HFF-Myc (cell line): ENCODE results near the gene DNAJC3.

Source experiments
- DNase-seq: peaks from one replicate; pipeline ENCODE4 v3.0.0-alpha.2; 2011; ENCODE audit warnings: low read depth; ENCODE audit errors: extremely low read depth
- H3K4me3 ChIP-seq: replicated peaks from 2 replicates; pipeline ENCODE4 v1.5.1; 2011; ENCODE audit warnings: low read depth, mild to moderate bottlenecking, control low read depth, low read length
- CTCF ChIP-seq: IDR thresholded peaks from 2 replicates; pipeline ENCODE4 v1.5.1; 2012; ENCODE audit warnings: mild to moderate bottlenecking, low read depth, low read length, control low read depth; ENCODE audit errors: missing control alignments

Gene DNAJC3, protein sequence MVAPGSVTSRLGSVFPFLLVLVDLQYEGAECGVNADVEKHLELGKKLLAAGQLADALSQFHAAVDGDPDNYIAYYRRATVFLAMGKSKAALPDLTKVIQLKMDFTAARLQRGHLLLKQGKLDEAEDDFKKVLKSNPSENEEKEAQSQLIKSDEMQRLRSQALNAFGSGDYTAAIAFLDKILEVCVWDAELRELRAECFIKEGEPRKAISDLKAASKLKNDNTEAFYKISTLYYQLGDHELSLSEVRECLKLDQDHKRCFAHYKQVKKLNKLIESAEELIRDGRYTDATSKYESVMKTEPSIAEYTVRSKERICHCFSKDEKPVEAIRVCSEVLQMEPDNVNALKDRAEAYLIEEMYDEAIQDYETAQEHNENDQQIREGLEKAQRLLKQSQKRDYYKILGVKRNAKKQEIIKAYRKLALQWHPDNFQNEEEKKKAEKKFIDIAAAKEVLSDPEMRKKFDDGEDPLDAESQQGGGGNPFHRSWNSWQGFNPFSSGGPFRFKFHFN

GRCh38 chr13:95676762-95677563, at the start of gene DNAJC3:
Gene DNAJC3, plus strand, starts transcription at chr13:95677139. Its CDS starts 117 bp downstream, at chr13:95677256.
- TF ChIP-seq CTCF, result no peak
- peak within 1 kb of the TSS; percentile 85 for H3K4me3 ChIP-seq
- DNase-seq, result peak; percentile 82

GRCh38 chr13:95627590-95627989, 49.3 kb upstream of the DNAJC3 start:
- no peak for DNase-seq
- TF ChIP-seq CTCF, result no peak
- H3K4me3 ChIP-seq, result no peak overlapping the region

GRCh38 chr13:95628488-95628887, 48.5 kb upstream of the DNAJC3 start:
- no peak overlapping the region for H3K4me3 ChIP-seq
- no peak for TF ChIP-seq CTCF
- no peak for DNase-seq

GRCh38 chr13:95629071-95629470, 47.9 kb upstream of the DNAJC3 start:
- no peak overlapping the region for H3K4me3 ChIP-seq
- no peak for DNase-seq
- no peak for TF ChIP-seq CTCF

DNA sequence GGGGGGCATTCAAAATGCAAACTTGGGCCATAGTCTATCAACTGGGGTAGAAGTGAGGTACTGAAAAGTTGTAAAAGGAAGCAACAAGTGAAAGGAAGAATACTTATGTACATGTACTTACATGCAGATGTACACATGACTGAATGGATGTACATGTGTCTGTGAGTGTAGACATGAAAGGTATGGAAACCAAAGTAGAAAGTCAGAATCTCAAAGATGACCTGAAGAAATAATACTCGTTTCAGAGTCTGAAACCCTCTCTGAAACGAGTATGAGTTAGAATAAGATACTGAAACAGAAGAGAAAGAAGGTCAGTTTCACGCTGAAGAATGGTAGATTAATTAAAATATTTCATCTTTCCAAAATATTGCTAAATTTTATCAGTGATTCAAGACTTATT, 46.3 kb upstream of the DNAJC3 start:
- DNase-seq, result no peak
- no peak overlapping the region for H3K4me3 ChIP-seq
- TF ChIP-seq CTCF, result no peak

GRCh38 chr13:95636853-95637252, 40.1 kb upstream of the DNAJC3 start:
- no peak overlapping the region for H3K4me3 ChIP-seq
- no peak for DNase-seq
- TF ChIP-seq CTCF, result no peak
